SKM-1 (cell line): Measurements from ENCODE around the gene PDIA3.
A peak's percentile ranks its signal among the peaks of the same experiment; 100 is the strongest.
"Not testable (repeated sequence)": the region's sequence is repeated elsewhere in the genome, so short reads cannot be mapped to it uniquely, and the experiment has no call there.

ENCODE experiments used
- DNase-seq: peaks from one replicate; lab custom pipeline; 2025; ENCODE audit not compliant: unreplicated experiment; lab: John Stamatoyannopoulos, UW

Gene PDIA3

DNA sequence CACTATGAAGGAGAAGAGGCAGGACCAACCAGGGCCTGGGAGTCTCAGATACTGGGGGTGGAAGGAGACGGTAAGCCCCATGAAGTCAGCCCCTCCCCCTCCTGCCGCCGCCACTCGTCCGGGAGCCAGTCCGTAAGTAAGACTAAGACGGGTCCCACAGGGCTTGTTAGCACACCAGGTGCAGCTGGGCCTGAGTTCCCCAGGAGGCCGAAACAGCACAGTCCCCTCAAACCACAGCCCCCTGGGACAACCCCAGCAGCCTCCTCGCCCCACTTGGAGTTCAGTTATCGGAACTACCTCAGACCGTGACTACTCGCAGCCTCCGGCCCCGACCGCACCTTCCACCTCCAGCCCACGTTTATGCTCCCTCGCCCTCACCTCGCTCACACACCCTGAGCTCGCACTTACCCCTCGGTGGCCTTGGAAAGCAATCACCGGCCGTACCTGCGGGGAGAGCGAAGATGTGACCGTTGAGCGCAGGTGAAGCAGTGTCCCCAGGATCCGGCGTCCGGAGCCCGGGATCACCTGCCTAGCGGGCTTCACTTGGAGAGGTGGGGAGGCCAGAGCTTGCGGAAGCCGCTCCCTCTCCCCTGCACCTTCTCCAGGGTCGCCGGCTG is 30.0 kb downstream of the PDIA3 start:
- no peak for DNase-seq

- peak; percentile 63 for DNase-seq
Observed at GRCh38 chr15:43776718-43777266, 30.6 kb downstream of the PDIA3 start, which contains the start of gene ELL3. Gene ELL3, minus strand, starts transcription at chr15:43776966. Its CDS starts 65 bp downstream, at chr15:43776901.

DNA sequence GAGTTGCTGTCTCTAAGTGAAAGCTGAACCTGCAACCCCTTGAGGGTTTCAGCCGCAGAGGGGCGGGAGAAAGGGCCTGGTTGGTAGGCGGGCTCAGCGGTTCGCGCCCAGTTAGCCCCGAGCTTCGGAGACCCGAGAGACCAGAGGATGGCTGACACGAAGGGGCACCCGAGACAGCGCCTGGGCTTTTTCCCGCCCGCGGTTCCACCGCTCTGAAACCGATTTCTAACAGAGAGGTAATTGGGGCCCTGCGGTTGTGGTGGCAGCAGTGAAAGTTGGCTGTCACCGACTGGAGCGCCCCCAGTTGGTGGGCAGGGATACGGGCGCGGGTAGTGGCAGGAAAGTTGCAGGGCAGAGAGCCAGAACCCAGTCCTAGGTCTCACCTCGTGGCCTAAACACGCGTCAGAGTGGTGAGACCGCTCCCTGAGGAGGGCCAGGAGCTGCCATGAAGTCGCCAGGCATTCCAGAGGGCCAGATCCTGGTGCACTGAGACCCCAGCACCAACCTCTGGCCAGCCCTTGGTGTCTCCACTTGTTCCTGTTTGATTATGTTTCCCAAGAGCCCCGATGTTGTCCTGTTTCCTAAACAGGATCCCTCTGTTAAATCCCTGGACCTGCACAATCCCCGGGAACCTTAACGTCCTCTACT is 31.2 kb downstream of the PDIA3 start:
- peak; percentile 69 for DNase-seq

DNA sequence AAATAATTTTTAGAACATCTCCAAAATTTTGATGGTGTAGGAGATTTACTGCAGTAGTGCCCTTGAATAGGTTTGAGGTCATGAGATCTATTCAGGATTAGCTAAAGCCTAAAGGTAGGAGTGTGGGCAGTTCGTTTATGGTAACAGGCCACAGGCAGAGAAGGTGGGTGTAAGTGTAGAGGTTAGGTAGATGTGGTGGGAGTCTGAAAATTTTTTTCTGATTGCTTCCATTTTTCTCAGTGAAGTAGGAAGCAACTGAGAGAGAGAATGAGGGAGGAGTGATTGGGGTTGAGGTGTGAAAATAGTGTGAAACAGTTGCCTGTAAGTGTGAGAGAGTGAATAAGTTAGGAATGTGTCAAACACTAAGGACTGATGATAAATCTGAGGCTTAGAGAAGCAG is 32.8 kb downstream of the PDIA3 start:
- no peak for DNase-seq

- no peak for DNase-seq
Observed at GRCh38 chr15:43789409-43789808, 43.2 kb downstream of the PDIA3 start.

DNA sequence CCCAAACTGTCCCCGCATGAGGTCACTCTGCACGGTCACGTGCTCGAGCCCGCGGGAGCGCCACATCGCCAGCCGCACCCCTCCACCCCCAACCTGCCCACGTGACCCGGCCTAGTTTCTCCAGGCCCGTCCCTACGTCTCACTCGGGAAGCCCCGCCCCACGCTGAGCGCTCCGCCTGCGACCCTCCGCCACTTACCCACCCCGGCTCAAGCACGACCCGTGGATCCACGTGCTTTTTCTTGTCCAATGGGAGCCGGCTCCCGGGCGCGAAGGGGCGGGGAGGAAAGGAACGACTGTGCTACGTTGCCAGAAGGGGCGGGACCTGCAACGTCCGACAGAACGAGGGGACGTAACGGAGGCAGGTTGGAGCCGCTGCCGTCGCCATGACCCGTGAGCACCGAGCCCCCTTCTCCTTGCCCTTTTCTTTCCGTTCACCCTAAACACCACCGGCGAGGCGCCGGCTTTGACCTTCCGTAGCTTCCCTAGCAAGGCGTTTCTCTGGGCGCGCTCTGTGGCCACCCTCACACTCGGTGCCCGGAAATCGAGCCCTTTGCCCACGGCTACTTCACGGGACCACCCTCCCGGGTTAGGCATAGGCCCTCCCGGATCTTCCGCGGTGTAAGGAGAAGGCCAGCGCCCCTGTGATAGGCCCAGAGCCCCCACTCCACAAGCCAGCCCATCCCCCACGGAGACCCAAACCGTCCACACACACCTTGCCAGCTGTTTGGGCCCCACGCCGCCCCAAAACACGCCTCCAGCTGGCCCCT is 45.9 kb downstream of the PDIA3 start, which contains the start of gene SERF2:
TSS of gene SERF2 (plus strand) at position 328 of the 768 bp plus-strand sequence. CDS start at position 385, 57 bp downstream.
- DNase-seq, result peak; percentile 93

DNA sequence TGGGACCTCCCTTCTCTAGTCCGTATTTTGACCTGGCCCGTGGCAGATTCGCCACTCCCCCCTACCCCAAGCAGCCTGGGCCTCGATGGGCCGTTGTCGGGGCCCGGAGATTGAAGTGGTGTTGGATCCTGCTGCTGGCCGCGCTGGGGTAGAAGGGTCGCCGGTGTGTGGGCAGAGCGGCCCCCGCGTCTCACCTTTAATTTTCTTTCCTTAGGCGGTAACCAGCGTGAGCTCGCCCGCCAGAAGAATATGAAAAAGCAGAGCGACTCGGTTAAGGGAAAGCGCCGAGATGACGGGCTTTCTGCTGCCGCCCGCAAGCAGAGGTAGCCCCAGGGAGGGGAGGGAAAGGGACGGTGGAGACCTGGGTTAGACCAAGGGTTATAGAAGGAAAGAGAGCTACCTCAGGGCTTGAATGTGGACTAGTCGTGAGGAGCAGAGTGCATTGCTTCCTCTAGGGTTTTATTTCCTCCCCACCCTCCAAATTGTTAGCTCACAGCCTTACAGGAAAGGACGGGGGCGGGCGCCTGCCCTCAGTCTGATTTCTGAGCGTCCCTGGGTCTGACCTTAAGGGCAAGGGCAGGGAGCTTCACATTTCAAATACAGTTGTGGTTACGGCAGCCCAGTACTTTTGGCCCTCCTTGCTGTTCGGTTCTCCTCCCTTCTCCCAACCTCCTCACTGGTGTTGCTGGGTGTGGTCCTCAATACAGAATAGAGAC is 46.7 kb downstream of the PDIA3 start:
- no peak for DNase-seq

GRCh38 chr15:43793647-43794046 is 47.4 kb downstream of the PDIA3 start:
- no peak for DNase-seq

- no peak for DNase-seq
Observed at GRCh38 chr15:43794269-43795037, 48.2 kb downstream of the PDIA3 start.

DNA sequence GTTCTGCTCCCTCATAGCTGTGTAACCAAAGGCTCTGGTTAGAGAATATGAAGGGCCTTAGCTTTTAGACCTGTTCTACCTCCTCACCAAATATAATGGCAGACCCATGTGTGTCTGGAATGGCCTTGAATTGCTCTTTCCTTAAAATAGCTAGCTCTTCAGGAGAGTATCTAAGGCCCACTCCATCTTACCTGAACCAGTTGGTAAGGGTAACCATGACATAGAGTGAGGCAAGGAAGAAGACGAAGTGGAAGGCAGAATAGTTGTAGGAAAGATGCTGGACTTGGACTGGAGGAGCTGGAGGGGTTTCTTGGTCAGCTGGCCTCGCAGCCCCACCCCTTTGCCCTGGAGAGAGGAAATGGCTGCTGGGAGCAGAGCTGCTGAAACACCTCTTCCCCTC is 49.0 kb downstream of the PDIA3 start:
- no peak for DNase-seq

GRCh38 chr15:43795997-43796396 is 49.8 kb downstream of the PDIA3 start:
- no peak for DNase-seq

GRCh38 chr15:43796566-43796965 is 50.3 kb downstream of the PDIA3 start:
- DNase-seq, result no peak

GRCh38 chr15:43799209-43799944 is 53.1 kb downstream of the PDIA3 start:
- DNase-seq, result no peak

GRCh38 chr15:43799945-43800285 is 53.7 kb downstream of the PDIA3 start, which contains the start of gene SERINC4:
Gene SERINC4, minus strand, starts transcription at chr15:43800220. Its CDS starts 234 bp downstream, at chr15:43799986.
- DNase-seq, result no peak

GRCh38 chr15:43800286-43801141 is 54.3 kb downstream of the PDIA3 start, which contains the start of gene HYPK:
Gene HYPK, plus strand, starts transcription at chr15:43800599. Its CDS starts 24 bp downstream, at chr15:43800623.
- DNase-seq, result peak; percentile 71

- DNase-seq, result not testable (repeated sequence)
Observed at GRCh38 chr15:43802676-43803075, 56.4 kb downstream of the PDIA3 start.

GRCh38 chr15:43808435-43808950 is 62.3 kb downstream of the PDIA3 start:
- no peak for DNase-seq

DNA sequence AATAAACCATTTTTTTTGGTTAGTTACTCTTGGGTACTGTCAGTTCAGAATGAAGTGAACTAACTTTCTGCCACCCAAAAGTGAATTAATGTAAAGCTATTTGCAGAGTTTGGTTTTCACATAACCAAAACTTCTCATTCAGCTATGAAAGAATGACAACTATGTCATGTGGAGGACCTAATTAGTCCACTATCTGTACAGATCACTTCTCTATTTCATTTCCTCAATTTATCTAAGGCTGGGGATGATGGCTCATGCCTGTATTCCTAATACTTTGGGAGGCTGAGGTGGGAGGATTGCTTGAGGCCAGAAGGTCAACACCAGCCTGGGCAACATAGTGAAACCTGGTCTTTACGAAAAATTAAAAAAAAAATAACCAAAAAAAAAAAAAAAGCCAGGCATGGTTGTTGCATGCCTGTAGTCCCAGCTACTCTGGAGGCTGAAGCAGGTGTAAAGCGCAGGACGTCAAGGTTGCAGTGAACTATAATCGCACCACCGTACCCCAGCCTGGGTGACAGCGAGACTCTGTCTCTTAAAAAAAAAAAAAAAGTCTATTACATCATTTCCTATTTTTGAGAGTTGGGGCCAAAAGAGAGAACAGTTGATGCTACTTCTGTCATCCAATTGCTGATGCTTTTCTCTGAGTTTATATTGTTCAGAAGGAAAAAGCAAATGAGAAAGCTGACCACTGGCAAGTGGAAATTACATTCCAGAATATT is 62.9 kb downstream of the PDIA3 start:
- no peak for DNase-seq
